Measurements from ENCODE around the gene GTPBP8.

DNA sequence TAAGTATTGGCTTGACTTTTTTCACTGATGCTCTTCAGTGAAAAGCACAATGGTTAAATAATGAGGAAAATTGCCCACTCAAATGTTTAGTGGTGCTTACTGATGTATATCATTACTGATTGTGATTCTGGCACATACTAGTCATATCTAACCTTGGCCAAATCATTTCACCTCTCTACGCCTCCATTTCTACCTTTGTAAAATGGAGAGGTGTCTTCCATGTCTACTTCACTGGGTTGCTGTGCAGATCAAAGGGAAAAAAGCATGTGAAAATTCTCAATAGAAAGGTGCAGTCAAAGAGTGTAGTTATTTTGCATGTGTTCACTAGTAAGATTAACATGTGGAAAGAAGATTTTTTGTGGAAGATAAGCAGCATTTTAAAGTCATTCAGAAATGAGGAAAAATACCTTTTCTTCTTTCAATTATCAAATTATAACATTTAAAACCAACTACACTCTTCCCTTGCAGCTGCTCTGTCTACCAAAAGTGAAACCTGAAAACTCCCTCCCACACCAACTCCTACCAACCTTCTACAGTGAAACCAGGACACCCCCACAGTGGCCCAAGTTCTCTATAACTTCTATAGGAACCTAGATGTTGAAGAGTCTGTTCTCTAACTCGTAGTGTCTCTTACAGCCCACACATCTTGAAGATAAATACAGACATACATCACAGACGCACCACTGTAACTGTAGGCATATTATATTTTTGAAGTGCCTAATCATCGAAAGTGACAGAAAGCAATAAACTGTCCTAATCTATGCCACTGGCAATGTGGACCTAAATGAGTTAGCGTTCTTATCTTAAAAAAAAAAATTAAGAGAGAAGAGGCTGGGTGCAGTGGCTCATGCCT is 17.2 kb upstream of the GTPBP8 start:
- TF ChIP-seq, protein P1, sequence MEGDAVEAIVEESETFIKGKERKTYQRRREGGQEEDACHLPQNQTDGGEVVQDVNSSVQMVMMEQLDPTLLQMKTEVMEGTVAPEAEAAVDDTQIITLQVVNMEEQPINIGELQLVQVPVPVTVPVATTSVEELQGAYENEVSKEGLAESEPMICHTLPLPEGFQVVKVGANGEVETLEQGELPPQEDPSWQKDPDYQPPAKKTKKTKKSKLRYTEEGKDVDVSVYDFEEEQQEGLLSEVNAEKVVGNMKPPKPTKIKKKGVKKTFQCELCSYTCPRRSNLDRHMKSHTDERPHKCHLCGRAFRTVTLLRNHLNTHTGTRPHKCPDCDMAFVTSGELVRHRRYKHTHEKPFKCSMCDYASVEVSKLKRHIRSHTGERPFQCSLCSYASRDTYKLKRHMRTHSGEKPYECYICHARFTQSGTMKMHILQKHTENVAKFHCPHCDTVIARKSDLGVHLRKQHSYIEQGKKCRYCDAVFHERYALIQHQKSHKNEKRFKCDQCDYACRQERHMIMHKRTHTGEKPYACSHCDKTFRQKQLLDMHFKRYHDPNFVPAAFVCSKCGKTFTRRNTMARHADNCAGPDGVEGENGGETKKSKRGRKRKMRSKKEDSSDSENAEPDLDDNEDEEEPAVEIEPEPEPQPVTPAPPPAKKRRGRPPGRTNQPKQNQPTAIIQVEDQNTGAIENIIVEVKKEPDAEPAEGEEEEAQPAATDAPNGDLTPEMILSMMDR (IDR thresholded peaks at IDR 0.05; ENCODE audit: borderline replicate concordance, extremely low read depth, low read length, poor library complexity, severe bottlenecking), result no peak
- TF ChIP-seq EZH2 (IDR thresholded peaks at IDR 0.05; ENCODE audit: borderline replicate concordance, low read depth, low read length, severe bottlenecking), result no peak

Measured in DND-41 (cell line).